ENCODE measurements around the gene GPX8. TPM values are rescaled to one million over a fixed set of nuclear protein-coding genes. Genes with fewer than 3 reads are reported as not detected.

The GPX8 gene
- total RNA-seq: not detected

- DNase-seq: no peak
Measured at GRCh38 chr5:55159763-55160492, at the start of gene GPX8. Gene GPX8 (plus strand): TSS chr5:55160171. CDS start chr5:55160193, 22 bp downstream.

- DNase-seq: no peak
Measured at GRCh38 chr5:55110217-55110616, 49.8 kb upstream of the GPX8 start.

GRCh38 chr5:55113327-55113726 lies 46.6 kb upstream of the GPX8 start:
- DNase-seq: no peak

GRCh38 chr5:55114061-55114460 lies 45.9 kb upstream of the GPX8 start:
- no peak for DNase-seq

GRCh38 chr5:55123365-55123764 lies 36.6 kb upstream of the GPX8 start:
- DNase-seq: no peak

GRCh38 chr5:55134053-55134722 lies 25.8 kb upstream of the GPX8 start:
- no peak for DNase-seq

GRCh38 chr5:55136521-55136920 lies 23.4 kb upstream of the GPX8 start:
- no peak for DNase-seq

GRCh38 chr5:55140908-55141665 lies 18.9 kb upstream of the GPX8 start:
- DNase-seq: no peak

- no peak for DNase-seq
Measured at GRCh38 chr5:55141945-55142690, 17.9 kb upstream of the GPX8 start.

- no peak for DNase-seq
Measured at GRCh38 chr5:55143624-55144023, 16.3 kb upstream of the GPX8 start.

- no peak for DNase-seq
Measured at GRCh38 chr5:55146080-55146479, 13.9 kb upstream of the GPX8 start.

- peak; percentile 78 for DNase-seq
Measured at GRCh38 chr5:55146543-55147151, 13.3 kb upstream of the GPX8 start.

GRCh38 chr5:55149308-55149795 lies 10.6 kb upstream of the GPX8 start:
- no peak for DNase-seq

- DNase-seq: no peak
Measured at GRCh38 chr5:55151923-55152842, 7.8 kb upstream of the GPX8 start.

GRCh38 chr5:55154873-55155272 lies 5.1 kb upstream of the GPX8 start:
- DNase-seq: no peak

- DNase-seq: no peak
Measured at GRCh38 chr5:55160493-55161209, 680 bp downstream of the GPX8 start.

GRCh38 chr5:55162666-55163065 lies 2.7 kb downstream of the GPX8 start:
- no peak for DNase-seq

GRCh38 chr5:55171471-55171870 lies 11.5 kb downstream of the GPX8 start:
- DNase-seq: no peak

- DNase-seq: peak; percentile 48
Measured at GRCh38 chr5:55172051-55172899, 12.3 kb downstream of the GPX8 start.
